ENCODE data around the gene SAYSD1.
A peak's percentile ranks its signal among the peaks of the same experiment; 100 is the strongest.
"Not testable (repeated sequence)": the region's sequence is repeated elsewhere in the genome, so short reads cannot be mapped to it uniquely, and the experiment has no call there.

The SAYSD1 gene, protein sequence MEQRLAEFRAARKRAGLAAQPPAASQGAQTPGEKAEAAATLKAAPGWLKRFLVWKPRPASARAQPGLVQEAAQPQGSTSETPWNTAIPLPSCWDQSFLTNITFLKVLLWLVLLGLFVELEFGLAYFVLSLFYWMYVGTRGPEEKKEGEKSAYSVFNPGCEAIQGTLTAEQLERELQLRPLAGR

DNA sequence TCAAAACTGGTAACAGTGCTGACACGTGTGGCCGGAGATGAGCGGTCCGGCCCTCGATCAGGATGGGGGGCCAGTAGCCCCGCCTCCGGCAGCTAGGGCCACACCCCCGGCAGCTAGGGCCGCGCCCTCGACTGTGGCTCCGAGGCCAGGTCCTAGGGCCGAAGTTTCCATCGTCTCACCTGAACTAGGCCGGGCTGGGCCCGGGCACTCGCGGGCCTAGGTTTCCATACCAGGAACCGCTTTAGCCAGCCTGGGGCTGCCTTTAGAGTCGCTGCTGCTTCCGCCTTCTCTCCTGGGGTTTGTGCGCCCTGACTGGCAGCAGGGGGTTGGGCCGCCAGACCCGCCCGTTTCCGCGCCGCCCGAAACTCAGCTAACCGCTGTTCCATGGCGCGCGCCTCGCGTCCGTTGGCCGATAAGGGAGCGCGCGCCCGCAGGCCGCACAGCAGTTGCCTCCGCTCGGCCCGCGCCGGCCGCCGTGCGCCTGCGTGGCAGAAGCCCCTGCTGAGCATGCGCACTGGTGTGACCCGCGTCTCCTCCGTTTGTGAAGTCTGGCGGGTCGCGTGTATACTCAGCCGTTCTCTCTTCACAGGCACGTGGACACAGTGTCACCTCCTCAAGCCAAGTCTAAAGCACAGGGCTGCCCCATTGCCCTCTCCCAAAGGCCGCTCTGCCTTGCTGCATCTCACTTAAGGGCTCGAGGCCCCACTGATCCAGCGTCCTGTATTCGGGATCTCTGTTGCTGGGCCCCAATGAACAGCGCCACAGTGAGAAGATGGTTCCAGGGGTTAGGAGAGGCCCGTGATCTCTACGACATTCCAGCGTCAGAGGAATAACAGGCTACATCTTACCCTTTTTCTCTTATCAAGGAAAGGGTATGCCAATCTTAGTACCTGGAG, at the start of gene SAYSD1:
Gene SAYSD1 (minus strand): TSS at position 483 of the 896 bp plus-strand sequence. CDS start 97 bp downstream, at position 386.
- peak; percentile 59 for DNase-seq (ENCODE audit: low read depth, low spot score)

DNA sequence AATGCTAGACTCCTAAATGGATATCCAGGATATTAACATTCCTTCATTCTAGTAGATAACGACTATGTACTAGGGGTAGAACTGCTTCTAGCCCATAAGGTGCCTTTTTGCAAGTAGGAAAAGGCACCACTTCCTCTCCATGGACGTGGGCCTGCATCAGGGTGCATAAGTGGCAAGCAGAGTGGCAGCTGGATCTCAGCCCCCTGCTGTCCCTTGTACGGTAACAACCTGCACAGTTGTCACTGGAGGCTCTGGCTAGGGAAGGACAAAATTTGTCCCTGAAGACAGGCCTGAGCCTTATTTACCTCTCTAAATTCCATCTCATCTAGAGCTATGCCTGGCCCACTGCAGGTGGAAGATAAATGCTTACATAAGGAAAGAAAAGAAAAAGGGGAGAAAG, 42.5 kb upstream of the SAYSD1 start:
- no peak for DNase-seq (ENCODE audit: low read depth, low spot score)

DNA sequence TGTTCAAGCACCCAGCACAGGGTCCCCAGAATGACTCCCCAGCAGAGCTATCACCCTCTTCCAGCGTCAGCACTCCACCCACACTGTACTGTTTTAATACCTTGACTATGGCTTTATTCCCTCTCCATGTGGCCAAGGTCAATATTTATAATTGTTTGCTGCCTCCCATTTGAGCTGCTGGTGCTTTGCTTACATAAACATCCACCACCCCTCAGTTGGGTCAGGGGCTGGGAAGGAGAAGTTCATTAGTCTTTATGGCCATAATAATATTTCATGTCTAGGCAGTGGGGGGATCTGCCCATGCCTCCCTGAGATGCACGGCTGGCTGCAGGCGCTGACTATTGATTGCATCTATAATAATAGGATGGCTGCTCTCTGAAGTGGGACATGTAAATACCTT, 41.8 kb upstream of the SAYSD1 start:
- DNase-seq (ENCODE audit: low read depth, low spot score): no peak

DNA sequence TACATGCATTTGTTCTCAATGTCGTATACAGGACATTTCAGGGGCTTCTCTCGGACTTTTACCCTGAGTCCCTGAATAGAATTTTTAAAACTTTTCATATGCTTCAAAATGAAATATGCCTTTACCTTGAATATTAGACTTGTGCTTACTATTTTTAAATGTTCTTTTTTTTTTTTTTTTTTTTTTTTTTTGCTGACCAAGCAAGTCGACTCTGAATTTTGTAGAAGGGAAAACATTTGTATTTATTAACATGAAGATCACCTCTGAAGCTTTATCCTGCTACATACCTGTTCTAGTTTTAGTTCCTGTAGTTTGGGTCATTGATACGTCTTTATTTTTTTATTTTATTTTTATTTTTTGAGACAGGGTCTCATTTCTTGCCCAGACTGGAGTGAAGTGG, 39.7 kb upstream of the SAYSD1 start:
- DNase-seq (ENCODE audit: low read depth, low spot score): no peak

DNA sequence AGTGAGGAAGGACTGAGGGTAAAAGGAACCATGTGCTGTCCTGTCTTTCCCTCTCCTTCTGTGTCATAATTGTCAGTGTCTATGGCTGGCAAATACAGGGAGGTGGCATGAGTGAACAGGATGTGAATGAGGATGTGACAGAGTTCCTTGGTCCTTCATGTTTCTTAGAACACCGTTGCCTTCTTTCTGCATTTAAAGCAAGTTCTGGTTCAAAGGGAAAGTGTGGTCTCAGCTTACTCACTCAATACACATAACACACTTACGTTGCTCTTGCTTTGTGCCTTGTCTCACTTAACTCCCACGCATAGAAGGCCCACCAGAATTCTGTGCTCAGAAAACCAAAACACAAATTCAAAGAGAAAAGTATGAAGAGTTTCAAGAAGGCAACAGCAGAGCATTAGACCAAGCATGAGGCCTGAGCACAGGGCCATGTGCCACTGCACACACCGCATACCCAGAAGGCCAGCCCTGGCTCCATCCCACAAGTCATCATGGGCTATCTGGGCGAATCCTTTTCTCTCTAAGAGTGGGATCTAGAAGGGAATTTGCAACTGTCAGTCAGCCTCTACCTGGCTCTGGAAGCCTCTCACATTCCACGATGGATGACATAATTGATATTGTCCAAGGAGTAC, 38.9 kb upstream of the SAYSD1 start:
- DNase-seq (ENCODE audit: low read depth, low spot score): no peak

DNA sequence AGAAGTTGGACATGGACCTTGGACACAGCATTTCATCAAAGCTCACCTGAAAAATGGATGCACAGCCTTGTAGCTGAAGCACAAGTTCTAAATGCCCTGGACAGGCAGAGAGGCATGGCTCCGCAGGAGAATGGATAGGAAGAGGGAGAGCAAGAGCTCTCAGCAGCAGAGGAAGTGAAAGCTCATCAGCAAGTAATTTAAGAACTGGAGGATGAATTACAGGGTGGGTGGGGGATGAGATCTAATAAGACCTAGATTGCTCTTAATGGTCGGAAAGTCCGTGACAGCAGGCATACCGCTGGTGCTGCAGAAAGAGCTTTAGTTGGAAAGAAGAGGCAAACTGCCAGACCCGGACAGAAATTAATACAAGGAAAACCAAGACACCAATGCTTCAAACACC, 37.3 kb upstream of the SAYSD1 start:
- no peak for DNase-seq (ENCODE audit: low read depth, low spot score)

DNA sequence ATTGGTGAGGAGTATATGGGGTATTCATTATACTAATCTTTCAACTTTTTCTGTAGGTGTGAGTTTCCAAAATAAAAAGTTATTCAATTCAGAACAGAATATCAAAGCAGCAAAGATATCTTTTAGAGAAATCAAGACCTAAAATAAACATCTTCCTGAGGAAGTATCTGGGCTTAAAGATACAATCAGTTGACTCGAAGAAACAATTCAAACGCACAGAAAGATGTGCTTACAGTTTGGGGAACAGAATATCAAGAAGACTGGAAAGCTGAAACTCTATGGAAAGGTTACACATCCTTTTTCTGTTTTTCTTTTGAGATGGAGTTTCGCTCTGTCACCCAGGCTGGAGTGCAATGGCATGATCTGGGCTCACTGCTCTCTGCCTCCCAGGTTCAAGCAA, 36.2 kb upstream of the SAYSD1 start:
- DNase-seq (ENCODE audit: low read depth, low spot score): no peak

DNA sequence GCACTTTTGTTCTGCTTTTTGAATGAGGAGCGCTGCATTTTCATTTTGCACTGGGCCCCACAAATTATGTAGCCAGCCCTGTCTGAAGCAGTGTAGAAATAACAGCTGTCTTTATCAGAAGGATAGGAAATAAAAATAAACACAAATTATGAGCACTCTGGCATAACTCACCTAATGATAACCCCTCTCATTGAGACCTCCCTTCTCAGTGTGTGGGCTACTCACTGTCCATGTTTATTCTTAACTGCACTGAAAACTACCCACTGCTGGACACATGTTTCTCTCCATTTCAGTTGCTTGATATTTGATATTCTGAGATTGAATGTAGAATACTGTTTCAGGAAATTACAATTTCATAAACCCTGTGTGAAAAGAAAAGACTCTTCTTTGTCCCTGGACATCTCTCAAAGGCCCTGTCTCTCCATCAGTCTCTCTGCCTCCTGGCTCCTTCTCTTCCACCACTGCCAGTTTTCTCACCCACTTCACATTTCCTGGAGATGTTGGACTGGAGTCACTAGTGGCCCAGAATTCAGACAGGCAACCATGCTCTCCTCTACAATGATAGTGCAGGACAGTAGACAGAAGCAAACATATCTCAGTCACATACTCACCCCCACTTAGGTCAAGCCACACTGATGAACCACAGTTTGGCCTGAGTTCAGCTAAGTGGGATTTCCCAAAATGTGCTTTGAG, 29.6 kb upstream of the SAYSD1 start:
- DNase-seq (ENCODE audit: low read depth, low spot score): no peak

DNA sequence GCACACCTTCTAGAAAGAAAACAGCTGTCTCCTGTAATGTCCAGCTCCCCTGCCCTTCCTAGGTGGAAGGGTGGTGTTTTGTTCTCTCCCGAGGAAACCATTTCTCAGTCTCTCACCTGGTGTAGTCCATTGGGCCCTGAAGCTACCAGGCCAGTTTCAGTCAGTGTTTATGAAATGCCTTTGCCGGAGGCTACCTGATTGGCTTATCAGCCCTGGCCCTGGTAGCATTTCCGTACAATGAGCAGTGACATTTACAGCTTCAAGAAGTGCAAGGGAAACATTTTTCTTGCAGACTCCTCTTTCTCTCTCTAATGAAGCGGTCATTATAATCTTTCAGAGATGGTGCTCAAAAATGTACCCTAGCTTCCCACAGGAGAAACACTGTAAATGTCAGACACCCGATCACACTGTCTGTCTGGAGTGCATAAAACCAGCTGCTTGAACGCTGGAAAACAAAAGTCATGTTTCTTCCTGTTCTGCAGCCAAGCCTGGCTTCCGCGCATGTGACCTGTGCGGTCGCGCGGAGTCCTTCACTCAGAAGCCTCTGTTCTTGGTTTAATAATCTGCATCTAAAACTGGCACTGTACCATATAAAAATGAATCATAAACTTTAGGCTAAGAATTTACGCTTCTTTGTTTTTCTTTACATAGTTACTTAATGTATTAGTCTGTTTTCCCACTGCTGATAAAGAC, 28.4 kb upstream of the SAYSD1 start:
- DNase-seq (ENCODE audit: low read depth, low spot score): no peak

DNA sequence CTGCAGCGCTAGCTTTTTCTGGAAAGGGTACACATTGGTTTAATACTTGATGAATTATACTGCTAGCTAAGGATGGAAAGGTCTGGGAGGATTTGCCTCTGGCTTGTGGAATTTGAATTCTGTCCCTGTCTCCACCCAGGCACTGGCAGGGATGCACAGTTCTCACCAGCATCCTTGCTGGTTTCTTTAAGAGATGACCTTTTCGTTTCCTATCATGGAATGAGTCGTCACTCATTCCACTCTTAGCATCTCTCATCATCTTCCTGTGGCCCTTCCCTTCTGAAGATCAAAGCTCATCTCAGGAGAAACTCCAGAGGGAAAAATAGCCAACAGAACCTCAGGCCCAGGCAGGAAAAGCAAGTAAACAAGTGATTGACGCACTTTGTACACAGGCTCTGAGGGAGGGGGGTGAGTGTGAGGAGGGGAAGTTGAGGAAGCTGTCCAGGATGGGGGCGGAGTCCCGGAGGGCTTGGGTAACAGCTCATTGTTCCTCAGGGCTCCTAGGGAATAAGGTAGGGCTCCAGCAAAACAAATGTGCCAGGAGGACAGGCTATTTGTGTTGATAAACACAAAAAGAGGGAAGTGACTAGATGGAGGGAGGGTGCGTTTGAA, 25.7 kb upstream of the SAYSD1 start:
- DNase-seq (ENCODE audit: low read depth, low spot score): no peak

DNA sequence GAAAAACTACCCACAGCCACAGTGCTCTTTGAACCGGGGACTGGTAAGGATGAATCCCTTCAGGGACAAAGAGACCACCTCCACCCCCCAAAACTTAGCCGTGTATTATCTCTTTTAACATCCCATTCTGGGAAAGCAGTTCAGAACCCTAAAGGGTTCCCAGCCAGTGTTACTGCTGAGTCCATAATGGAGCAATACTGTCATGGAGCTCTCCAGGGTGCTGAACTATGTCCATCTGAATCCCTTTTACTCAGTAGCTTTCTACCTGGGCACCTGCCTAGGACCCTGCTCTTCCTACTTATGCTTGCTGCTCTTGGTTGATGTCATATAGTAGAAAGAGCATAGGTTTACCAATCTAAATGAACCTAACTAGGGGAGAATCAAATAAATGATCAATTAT, 22.3 kb upstream of the SAYSD1 start:
- DNase-seq (ENCODE audit: low read depth, low spot score): no peak

DNA sequence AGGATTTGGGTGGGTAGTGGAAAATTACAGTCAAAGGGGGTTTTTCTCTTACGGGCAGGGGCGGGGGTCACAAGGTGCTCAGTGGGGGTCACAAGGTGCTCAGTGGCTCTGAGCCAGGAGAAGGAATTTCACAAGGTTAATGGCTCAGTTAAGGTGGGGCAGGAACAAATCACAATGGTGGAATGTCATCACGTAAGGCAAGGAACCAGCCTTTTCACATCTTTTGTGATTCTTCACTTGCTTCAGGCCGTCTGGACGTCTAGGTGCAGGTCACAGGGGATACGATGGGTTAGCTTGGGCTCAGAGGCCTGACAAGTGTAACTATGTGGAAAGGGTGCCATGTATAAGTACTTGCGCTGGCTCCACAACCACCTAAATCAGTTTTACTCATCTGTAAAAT, 21.2 kb upstream of the SAYSD1 start:
- not testable (repeated sequence) for DNase-seq (ENCODE audit: low read depth, low spot score)

DNA sequence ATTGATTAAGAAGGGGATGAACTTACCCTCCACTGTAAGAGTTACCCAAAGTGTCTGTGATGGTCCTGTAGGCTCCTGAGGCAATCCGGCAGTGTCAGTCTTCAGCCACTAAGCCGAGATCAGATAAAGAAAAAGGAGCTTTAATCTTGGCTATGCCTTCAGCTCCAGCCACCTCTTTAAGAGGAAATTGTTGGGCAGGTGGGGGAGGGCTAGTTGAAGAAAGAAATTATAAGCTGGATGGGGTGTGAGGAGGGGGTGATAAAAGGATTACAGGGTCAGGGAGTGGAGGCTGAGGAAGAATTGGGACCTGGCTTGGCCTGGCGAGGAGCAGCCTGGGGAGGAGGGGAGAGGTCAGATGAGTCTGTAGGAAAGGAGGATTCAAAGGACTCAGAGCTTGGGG, 19.8 kb upstream of the SAYSD1 start:
- not testable (repeated sequence) for DNase-seq (ENCODE audit: low read depth, low spot score)

DNA sequence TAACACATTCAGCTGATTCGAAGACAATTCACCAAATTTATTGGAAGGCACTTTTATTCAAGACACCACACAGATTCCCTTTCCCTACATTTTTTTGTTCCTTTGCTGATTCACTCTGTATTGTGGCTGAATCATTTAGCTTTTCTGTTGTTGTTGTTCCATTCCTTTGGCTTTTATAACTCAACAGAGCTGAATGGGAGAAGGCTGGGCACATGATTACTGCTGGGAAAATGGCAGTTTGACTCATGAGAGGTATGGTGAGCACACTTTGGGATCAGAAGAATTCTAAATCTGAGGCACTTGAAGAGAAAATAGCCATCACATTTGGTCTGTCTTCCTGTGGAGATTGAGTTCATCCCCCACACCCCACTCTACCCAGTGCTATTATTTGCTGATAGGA, 15.7 kb upstream of the SAYSD1 start:
- no peak for DNase-seq (ENCODE audit: low read depth, low spot score)

DNA sequence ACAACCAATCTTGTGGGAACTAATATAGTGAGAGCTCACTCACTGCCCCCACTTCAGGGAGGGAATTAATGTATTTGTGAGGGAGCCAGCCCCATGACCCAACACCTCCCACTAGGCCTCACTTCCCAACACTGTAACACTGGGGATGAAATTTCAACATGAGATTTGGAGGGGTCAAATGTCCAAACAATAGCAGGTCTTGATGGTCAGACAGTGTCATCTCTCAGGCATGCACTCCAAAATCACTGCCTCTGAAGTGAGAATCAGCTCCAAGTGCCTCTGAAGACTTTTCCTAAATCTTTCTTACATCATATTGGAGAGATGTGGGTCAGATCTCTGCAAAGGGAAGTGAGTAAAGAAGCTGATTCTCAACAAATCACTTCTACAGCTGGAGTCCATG, 13.8 kb upstream of the SAYSD1 start:
- no peak for DNase-seq (ENCODE audit: low read depth, low spot score)

DNA sequence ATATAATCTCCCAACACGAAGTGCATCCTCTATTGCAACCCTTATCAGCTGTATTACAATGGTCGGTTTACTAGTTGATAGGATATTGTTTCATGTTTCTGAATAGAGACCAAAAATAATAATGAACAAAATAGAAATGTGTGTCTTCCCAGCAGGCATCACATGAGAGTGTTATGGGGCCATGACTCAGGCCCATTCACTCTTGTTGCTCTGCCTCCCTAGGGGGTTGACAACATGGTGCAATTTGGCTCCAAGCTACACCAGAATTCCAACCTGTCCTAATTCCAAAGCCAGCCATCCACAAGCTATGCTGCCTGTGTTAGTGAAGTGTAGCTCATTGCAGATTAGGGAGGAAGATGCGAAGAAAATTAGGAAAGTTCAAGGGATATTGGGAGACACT, 13.1 kb upstream of the SAYSD1 start:
- DNase-seq (ENCODE audit: low read depth, low spot score): no peak

DNA sequence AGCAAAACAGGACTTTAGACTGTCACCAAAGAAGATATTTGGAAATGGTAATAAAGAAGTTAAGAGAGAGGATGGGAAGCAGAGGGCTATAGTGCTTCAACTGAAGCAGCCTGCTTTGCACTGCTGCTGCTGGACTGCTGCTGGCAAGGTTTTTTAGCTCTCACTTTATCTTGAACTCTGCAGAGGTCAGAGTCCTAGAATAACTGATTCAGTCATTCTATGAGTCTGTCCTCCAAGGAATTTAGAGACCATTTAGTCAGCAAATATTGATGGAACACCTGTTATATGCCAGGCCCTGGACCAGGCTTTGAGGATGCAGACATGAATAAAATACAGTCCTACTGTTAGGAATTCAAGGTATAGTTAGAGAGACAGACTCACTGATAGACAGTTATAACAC, 9.1 kb upstream of the SAYSD1 start:
- DNase-seq (ENCODE audit: low read depth, low spot score): no peak

DNA sequence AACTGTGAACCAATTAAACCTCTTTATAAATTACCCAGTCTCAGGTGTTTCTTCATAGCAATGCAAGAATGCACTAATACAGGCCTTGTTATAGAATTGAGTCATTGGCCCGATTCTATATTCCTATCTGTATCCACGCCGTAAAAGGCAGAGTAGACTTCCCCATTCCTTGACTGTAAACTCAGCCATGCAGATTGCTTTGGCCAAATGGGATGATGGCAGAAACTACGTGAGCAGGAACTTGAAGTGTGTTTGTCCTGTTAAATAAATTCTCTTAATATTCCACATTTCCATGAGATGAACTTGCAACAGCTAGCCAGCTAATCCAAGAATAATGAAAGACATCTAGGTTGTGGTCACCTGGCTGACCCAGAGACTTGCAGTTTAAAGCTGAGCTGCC, 3.9 kb upstream of the SAYSD1 start:
- no peak for DNase-seq (ENCODE audit: low read depth, low spot score)

DNA sequence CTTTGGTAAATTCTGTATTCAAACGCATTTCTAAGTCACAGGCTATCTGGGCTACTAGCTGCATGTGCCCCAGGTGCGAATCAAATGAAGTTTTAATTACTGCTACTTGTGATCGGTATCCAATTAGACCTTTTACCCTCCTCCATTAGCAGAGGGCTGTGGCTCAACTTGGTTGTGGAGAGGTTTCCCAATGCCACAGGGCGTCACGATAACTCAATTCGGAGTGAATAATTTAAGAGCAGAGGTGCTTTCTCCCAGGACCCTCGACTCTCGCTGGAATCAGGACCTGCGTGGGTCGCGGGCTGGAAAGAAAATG, 640 bp downstream of the SAYSD1 start:
- DNase-seq (ENCODE audit: low read depth, low spot score): no peak

DNA sequence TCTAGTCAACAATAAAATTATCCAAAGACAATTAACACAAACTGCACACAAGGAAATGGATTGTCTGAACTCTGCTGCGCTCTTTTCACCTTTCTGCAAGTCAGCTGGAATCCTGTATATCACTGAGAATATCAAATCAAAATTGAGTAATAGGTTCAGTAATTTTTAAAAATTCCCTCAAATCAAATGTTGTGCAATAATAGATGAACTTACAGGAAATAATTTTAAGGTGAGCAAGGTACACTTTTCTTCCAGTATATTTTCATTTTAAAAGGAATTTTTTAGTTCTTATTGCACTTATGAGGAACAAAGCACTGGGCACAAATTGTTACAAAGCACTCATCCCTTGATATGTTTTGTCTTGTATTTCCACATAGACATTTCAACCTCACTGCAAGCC, 1.2 kb downstream of the SAYSD1 start:
- no peak for DNase-seq (ENCODE audit: low read depth, low spot score)

DNA sequence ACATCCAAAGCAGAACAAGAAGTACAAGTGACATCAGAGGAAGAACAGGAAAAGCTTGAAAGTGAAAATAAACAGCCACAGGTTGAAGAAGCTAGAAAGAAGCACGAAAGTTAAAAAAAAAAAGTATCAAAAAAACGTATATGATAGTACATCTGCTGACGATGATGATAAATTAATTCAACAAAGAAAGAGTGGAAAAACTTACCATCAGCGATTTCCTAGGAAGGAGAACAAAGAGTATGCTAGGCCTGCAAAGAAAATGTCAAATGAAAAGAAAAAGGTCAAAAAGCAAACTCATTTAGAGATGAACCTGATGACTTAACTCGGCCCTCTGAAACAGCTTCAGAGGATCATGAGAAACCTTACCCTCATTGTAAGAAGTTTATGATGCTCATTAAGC, 3.7 kb downstream of the SAYSD1 start:
- no peak for DNase-seq (ENCODE audit: low read depth, low spot score)

Data from brain pericyte (primary cell).